GM21717 (cell line): Measurements from ENCODE around the gene APOE.
"Not testable (repeated sequence)": the region's sequence is repeated elsewhere in the genome, so short reads cannot be mapped to it uniquely, and the experiment has no call there.

Experiments
- ATAC-seq: cut with Tn5 transposase; IDR thresholded peaks from one replicate; pipeline ENCODE4 v1.9.1; 2021; ENCODE audit warnings: mild to moderate bottlenecking, moderate library complexity; ENCODE audit not compliant: unreplicated experiment

Gene APOE

DNA sequence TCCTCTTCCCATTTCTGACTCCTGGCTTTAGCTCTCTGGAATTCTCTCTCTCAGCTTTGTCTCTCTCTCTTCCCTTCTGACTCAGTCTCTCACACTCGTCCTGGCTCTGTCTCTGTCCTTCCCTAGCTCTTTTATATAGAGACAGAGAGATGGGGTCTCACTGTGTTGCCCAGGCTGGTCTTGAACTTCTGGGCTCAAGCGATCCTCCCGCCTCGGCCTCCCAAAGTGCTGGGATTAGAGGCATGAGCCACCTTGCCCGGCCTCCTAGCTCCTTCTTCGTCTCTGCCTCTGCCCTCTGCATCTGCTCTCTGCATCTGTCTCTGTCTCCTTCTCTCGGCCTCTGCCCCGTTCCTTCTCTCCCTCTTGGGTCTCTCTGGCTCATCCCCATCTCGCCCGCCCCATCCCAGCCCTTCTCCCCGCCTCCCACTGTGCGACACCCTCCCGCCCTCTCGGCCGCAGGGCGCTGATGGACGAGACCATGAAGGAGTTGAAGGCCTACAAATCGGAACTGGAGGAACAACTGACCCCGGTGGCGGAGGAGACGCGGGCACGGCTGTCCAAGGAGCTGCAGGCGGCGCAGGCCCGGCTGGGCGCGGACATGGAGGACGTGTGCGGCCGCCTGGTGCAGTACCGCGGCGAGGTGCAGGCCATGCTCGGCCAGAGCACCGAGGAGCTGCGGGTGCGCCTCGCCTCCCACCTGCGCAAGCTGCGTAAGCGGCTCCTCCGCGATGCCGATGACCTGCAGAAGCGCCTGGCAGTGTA is 2.7 kb downstream of the APOE start:
- no peak for ATAC-seq

DNA sequence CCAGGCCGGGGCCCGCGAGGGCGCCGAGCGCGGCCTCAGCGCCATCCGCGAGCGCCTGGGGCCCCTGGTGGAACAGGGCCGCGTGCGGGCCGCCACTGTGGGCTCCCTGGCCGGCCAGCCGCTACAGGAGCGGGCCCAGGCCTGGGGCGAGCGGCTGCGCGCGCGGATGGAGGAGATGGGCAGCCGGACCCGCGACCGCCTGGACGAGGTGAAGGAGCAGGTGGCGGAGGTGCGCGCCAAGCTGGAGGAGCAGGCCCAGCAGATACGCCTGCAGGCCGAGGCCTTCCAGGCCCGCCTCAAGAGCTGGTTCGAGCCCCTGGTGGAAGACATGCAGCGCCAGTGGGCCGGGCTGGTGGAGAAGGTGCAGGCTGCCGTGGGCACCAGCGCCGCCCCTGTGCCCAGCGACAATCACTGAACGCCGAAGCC is 3.3 kb downstream of the APOE start:
- ATAC-seq, result no peak

DNA sequence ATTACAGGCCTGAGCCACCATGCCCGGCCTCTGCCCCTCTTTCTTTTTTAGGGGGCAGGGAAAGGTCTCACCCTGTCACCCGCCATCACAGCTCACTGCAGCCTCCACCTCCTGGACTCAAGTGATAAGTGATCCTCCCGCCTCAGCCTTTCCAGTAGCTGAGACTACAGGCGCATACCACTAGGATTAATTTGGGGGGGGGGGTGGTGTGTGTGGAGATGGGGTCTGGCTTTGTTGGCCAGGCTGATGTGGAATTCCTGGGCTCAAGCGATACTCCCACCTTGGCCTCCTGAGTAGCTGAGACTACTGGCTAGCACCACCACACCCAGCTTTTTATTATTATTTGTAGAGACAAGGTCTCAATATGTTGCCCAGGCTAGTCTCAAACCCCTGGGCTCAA is 4.2 kb downstream of the APOE start:
- ATAC-seq, result no peak

DNA sequence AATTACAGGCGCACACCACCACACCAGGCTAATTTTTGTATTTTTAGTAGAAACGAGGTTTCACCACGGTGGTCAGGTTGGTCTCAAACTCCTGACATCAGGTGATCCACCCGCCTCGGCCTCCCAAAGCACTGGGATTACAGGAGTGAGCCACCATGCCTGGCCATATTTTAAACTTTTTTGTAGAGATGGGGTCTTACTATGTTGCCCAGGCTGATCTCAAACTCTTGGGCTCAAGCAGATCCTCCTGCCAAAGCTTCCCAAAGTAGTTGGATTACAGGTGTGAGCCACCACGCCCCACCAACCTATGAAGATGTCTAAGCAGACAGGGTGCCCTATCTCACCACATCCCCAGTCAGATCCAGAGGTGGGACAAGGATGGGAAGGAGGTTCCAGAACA is 6.3 kb downstream of the APOE start:
- not testable (repeated sequence) for ATAC-seq

DNA sequence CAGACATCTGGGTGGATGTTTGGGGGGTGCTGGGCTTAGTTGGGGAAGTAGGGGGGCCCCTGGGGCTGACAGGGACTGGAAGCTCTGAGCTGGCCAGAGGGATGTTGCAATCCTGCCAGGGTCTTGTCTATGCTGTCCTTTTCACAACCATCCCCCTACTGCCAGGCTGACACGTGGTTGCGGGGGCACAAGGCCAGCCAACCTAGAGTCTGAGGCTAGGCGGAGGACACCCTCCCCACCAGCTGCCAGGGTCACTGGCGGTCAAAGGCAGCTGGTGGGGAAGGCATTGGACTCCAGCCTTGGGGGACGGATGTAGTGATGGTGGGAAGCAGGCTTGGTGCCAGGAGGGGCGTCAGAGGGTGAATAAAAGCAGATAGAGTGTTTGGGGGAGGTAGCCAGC is 7.3 kb downstream of the APOE start:
- ATAC-seq, result no peak

DNA sequence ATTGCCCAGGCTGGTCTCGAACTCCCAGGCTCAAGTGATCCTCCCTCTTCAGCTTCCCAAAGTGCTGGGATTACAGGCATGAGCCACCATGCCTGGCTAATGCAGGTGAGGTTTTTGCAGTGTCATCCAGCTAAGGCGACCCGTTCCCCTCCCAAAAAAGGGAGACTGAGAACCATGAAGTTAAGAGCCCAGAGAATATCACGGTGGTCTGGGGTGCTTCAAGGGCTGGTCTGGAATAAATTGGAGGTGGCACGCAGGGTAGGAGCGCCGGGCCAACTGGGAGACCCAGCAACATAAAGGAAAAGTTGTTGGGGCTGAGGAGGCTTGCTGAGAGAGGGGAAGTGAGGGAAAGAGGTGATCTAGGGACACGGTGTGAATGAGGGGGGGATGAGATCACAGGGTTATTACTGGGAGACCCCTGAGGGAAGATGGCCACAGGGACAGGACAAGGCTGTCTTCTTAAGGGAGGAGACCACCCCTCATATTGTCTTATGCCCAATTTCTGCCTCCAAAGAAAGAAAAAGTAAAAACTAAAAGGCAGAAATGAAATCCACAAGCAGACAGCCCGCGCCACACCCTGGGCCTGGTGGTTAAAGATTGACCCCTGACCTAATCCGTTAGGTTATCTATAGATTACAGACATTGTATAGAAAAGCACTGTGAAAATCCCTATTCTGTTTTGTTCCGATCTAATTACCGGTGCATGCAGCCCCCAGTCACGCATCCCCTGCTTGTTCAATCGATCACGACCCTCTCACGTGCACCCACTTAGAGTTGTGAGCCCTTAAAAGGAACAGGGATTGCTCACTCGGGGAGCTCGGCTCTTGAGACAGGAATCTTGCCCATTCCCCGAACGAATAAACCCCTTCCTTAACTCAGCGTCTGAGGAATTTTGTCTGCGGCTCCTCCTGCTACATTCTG is 8.2 kb downstream of the APOE start:
- not testable (repeated sequence) for ATAC-seq

DNA sequence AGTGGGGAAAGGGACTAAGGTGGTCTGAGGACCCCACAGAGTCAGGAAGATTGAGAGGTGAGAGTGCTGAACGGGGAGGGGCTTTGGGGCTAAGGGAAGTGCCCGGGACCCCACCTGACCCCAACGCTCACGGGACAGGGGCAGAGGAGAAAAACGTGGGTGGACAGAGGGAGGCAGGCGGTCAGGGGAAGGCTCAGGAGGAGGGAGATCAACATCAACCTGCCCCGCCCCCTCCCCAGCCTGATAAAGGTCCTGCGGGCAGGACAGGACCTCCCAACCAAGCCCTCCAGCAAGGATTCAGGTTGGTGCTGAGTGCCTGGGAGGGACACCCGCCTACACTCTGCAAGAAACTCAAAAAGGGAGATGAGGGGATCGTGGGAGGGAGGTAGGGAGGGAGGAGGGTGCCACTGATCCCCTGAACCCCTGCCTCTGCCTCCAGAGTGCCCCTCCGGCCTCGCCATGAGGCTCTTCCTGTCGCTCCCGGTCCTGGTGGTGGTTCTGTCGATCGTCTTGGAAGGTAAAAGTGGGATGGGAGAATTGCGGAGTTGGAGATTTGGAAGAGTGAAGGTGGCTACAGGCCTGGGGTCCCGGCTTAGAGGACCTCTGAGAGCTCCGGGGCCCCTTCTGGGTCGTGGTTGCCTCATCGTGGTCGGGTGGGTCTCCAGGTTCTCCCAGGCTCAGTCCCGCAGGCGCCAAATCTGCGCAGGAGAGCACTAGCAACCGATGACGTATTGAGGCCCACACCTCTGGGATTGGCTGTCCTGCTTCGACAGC is 9.0 kb downstream of the APOE start, which contains the start of gene APOC1:
Gene APOC1 (plus strand): TSS at position 176 of the 774 bp plus-strand sequence. CDS start 284 bp downstream, at position 460.
- ATAC-seq, result peak; percentile 84

DNA sequence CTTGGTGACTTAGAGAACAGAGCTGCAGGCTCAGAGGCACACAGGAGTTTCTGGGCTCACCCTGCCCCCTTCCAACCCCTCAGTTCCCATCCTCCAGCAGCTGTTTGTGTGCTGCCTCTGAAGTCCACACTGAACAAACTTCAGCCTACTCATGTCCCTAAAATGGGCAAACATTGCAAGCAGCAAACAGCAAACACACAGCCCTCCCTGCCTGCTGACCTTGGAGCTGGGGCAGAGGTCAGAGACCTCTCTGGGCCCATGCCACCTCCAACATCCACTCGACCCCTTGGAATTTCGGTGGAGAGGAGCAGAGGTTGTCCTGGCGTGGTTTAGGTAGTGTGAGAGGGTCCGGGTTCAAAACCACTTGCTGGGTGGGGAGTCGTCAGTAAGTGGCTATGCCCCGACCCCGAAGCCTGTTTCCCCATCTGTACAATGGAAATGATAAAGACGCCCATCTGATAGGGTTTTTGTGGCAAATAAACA is 18.7 kb downstream of the APOE start:
- no peak for ATAC-seq

DNA sequence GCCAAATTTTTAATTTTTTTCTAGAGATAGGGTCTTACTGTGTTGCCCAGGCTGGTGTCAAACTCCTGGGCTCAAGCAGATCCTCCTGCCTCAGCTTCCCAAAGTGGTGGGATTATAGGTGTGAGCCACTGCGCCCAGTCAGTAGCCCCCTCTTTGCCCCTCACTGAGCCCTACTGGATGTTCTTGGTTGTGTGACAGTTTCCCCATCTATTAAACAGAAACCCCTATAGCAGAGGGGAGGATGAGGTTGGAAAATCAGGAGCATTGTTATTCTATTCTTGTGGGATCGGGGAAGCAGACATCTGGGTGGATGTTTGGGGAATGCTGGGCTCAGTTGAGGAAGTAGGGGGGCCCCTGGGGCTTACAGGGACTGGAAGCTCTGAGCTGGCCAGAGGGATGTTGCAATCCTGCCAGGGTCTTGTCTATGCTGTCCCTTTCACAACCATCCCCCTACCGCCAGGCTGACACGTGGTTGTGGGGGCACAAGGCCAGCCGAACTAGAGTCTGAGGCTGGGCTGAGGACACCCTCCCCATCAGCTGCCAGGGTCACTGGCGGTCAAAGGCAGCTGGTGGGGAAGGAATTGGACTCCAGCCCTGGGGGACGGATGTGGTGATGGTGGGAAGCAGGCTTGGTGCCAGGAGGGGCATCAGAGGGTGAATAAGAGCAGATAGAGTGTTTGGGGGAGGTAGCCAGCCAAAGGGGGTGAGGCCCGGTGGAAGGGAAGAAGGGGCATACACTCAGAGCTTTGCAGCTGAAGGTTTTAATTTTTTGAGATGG is 19.7 kb downstream of the APOE start:
- ATAC-seq, result no peak

DNA sequence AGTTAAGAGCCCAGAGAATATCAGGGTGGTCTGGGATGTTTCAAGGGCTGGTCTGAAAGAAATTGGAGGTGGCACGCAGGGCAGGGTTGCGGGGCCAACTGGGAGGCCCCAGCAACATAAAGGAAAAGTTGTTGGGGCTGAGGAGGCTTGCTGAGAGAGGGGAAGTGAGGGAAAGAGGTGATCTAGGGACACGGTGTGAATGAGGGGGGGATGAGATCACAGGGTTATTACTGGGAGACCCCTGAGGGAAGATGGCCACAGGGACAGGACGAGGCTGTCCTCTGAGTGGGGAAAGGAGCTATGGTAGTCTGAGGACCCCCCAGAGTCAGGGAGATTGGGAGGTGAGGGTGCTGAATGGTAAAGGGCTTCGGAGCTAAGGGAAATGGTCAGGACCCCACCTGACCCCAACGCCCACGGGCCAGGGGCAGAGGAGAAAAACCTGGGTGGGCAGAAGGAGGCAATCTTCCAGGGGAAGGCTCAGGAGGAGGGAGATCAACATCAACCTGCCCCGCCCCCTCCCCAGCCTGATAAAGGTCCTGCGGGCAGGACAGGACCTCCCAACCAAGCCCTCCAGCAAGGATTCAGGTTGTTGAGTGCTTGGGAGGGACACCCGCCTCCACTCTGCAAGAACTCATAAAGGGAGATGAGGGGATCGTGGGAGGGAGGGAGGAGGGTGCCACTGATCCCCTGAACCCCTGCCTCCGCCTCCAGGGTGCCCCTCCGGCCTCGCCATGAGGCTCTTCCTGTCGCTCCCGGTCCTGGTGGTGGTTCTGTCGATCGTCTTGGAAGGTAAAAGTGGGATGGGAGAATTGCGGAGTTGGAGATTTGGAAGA is 20.9 kb downstream of the APOE start:
- not testable (repeated sequence) for ATAC-seq

DNA sequence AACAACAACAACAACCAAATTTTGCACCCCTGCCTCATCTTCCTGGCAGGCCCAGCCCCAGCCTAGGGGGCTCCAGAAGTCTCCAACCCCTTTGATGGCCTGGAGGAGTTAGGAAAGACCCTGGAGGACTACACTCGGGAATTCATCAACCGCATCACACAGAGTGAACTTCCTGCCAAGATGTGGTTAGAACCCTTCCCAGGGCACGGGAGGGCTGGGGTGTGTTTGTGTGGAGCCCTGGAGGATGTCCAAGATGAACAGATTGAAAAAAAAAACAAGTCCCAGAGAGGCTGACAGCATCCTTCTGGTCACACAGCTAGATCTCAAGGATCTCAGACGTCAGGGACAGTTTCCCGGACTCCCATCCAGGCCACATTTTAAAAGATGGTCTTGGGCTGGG is 22.1 kb downstream of the APOE start:
- no peak for ATAC-seq

DNA sequence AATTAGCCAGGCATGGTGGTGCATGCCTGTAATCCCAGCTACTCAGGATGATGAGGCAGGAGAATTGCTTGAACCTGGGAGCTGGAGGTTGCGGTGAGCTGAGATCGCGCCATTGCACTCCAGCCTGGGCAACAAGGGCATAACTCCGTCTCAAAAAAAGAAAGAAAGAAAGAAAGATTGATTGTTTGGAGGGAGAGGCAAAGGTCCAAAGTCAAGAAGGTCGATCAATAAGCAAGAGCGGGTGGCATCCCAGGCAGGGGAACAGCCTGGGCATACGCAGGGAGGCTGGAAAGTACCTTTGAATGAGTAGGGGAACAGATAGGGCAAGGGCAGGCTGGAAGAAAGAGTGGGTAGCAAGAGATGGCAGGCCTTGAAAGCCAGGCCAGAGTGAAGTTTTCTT is 24.5 kb downstream of the APOE start:
- ATAC-seq, result no peak

DNA sequence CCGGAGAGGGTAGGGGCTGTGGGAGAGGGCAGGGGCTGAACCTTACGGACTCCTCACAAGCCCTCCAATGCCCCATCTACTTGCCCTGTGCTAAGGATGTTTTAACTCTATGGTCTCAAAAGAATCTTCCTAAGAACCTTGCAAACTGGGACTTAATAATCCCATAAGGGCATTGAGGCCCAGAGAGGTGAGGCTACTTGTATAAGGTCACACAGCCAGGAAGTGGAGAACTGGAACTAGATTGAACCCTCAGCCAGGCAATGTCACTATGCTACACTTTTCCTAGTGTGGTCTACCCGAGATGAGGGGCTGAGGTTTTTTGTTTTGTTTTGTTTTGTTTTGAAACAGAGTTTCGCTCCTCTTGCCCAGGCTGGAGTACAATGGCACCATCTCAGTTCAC is 25.9 kb downstream of the APOE start:
- ATAC-seq, result no peak

DNA sequence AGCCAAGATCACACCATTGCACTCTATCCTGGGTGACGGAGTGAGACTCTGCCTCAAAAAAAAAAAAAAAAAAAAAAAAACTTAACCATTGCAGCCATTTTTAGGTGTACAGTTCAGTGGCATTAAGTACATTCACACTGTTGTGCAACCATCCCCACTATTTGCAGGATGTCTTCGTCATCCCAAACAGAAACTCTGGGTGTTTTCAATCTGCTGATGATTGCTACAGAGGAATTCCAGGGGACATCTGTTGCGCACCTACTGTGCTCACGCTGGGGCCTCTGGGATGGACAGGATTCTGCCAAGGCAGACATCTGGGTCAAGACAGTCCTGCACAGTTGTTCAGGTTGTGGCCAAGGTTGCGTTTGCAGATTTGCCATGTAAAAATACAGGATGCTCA is 34.1 kb downstream of the APOE start:
- no peak for ATAC-seq

DNA sequence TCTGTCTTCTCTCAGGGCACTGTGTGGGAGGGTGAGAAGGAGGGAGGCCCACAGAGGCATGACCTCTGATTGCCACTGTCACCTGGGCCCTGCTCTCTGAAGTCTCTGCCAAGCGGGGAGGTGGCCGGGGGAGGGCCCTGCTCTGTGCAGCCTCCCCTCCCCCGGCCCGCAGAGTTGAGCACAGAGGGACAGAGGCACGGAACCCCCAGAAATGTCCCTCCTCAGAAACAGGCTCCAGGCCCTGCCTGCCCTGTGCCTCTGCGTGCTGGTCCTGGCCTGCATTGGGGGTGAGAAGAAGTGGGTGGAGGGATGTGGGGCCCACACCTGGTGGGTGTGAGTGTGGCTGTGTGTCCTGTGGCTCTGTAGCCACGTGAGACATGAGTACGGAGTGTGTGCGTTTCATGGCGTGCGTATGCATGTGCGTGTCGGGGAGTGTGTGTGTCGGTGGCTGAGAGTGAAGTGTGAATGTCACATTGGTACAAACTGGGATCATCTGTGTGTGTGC is 36.5 kb downstream of the APOE start, which contains the start of gene APOC4:
Gene APOC4 (plus strand): TSS at position 171 of the 505 bp plus-strand sequence. CDS start 41 bp downstream, at position 212.
- ATAC-seq, result no peak

DNA sequence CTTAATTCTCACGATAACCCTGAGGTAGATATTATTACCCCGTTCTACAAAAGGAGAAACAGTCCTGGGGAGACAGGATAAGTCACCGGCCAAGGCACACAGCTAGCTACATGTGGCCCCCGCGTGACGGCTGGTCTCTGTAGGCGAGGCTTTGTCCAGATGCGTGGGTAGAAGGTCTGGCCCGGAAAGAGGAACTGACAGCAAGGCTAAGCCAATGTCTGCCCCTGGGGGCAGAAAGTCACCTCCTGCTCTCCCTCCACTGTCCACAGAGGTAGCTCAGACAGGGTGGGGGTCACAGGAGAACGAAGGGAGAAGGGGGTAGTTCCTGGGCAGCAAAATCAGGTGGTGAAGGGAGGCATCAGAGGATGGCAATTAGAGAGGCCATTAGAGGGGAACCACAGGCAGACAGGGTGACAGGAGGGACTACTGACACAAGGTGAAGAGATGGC is 38.2 kb downstream of the APOE start:
- no peak for ATAC-seq

DNA sequence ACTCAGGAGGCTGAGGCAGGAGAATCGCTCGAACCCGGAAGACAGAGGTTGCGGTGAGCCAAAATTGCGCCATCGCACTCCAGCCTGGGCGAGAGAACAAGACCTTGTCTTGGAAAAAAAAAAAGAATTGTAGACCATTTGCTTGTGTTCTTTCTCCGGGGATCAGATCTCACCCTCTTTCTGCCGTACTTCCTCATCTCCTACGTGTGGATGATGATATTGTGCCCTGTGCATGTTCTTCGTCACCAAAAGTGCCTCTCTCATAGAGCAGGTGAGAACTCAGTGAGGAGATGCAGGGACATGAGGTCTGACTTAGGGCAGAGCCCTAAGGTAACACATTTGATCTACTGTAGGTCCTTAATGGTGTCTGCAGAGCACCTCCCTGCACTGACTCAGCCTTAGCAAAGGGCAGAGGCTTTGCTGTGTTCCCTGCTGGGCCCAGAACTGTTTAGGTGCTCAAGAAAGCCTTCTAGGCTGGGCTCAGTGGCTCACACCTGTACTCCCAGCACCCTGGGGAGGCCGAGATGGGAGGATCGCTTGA is 41.5 kb downstream of the APOE start:
- no peak for ATAC-seq

DNA sequence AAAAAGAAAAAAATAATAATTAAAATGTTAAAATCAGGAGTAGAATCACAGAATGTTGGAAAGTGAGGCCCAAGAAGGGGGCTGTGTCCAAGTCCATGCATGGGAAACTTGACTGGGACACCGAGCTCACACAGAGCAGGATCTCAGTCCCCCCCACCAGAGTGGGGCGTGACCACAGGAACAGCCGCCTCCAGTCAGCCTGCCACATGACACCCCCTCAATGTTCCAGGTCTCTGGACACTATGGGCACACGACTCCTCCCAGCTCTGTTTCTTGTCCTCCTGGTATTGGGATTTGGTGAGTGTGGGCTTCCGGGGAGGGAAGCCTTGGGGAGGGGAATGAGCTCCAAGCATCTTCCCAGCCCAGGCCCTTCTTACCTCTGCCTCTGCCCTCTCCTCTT is 42.6 kb downstream of the APOE start:
- no peak for ATAC-seq
